HL-60/S4 treated with phorbol 12-myristate 13-acetate at 8.2 ng/mL for 4 days and 3 days (cell line): ENCODE results near the gene MLST8.
"Not testable (repeated sequence)": the region's sequence is repeated elsewhere in the genome, so short reads cannot be mapped to it uniquely, and the experiment has no call there.

Source experiments
- in situ Hi-C: fragments of 300-500 bp; cut with MboI; formaldehyde crosslinking; loops from 2 replicates; pipeline ENCODE4 v1.15.0; 2022; ENCODE audit warnings: low sequenced_read_pairs

MLST8 gene

DNA sequence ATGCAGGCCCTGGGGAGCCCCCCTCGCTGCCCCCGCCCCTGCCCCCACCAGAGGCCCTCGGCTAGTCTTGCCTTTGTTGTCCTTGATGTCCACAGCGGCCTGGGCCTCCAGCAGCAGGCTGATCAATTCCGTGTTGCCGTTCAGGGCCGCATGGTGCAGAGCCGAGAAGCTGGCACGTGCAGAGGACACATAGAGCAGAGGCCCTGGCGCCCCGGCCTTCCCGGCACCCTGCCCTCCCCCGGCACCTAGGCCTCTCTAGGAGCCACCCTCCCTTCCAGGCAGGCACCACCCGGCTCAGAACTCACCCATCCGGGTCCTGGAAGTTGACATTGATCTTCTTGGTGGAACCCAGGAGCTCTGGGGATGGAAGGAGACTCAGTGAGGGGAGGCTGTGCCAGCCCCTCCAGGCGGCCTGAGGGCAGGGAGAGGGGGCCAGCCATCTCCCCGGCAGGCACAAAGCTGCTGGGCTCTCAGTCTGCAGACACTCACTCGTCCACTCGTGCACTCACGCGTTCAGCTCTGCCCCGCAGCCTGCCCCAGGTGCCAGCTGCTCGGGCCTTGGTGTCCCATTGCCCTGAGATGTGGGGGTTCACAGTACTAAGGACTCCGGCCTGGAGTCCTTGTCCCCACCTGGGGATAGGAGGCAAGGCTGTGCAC, 15.1 kb upstream of the MLST8 start:
- in situ Hi-C loops: no loop called here

DNA sequence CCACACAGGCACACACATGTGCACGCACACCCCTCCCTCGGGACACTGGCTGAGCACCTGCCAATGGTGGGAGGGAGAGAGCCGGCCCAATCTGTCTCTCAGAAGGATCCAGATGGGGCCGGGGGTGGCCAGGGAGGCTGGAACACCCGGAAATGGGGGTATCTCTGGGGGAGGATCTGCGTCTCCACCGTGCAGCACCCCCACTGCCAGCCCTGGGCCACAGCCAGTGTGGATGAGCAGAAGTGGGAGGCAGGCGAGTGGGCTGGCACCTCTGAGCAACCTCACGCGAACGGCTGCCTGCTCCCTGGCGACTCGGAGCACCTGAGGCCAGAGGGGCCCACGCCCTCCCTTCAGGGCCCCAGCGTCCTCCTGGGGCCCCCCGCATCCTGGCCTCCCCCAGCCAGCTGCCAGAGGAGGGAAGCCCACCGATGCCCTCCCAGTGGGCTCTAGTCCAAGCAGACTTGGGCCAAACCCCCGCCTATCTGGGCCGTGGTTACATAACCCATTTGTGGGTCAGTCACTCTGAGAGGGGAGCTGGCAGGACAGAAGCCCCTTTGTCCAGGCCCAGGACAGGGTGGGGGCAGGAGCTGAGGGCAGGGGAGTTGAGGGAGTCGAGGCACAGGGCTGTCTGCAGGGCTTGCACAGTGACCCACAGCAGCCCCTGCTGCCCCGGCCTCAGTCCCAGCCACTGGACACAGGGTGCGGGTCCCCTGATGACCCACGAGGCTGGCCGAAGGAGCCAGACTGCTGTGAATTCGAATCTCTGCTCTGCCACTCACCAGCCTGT, 14.4 kb upstream of the MLST8 start:
- in situ Hi-C loops: no loop called here

DNA sequence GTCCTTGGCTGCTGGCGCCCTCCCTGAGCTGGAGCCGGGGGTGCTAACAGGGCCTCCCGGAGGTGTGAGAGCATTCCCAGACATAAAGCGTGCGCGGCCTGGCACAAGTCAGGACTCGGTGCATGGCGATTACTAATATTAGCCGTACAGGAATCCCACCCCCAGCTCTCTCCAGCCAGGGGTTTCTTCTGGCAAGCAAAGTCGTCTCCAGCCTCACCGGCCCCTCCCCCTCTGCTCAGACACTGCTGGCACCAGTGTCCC, 13.9 kb upstream of the MLST8 start:
- in situ Hi-C loops: no loop called here

DNA sequence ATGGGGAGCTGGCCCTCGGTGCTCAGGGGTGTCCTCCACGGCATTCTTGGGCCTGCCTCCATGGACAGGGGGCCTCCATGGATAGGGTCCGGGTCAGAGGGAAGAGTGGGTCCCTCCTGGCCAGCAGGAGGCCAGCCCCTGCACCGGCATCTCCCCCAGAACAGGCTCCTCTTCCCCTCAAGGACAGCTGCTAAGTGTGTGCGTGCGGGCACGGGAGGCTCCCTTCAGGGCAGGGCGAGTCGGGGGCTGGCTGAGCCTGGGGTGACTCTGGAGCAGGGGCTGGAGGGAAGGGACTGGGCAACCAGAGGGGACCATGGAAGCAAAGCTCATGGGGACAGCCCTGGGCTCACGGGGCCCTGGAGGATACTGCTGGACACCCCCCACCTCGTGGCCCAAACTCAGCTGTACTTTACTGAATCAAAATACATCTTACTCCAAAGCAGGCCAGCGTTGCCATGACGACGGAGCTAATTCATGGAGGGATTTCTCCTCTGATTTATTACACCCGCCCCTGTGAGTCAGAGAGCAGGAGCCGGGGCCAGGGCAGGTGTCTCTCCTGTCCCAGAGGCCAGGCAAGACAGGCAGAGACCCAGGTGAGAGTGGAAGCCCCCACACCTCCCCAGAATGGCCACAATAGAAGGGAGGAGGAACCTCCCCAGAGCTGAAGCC, 11.0 kb upstream of the MLST8 start:
- in situ Hi-C loops: no loop called here

GRCh38 chr16:2194852-2195321, 10.4 kb upstream of the MLST8 start:
- in situ Hi-C loops: no loop called here

- in situ Hi-C loops: no loop called here
These were observed 9.7 kb upstream of the MLST8 start for GRCh38 chr16:2195322-2196161.

DNA sequence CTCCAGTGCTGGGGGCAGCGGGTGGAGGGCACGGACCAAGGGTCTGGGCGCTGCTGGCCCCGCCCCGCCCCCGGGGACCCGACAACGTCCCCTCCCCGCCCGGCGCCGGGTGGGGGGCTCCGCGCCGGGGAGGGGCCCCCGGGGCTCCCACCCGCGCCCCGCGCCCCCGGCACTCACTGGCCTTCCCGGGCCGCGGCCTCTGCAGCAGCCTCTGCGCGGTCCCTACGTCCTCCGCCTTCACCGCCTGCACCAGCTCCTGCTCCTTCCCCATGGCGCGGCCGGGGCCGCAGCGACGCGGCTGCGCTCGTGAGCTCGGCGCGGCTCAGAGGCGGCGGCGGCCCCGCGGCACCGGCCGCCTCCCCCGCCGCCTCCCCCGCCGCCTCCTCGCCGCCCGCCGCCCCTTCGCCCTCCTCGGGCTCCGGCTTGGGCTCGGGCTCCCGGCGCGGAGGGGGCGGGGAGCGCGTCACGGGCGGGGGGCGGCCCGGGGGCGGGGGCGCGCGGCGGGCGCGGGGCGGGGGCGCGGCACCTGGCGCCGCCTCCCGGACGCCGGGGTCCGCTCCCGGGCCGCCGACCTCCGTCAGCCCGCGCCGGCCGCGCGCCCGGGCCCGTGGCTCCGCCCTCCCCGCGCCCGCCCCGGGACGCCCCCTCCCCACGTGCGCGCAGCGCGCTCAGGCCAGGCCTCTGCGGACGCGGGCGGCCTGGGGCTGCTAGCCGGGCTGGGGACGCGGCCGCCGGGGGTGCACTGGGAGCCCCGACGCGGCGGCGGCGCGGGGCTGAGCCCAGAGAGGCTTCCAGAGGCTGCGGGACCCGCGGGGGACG, 8.9 kb upstream of the MLST8 start, which contains the start of gene CASKIN1:
CASKIN1 (minus strand) TSS at position 444 of the 819 bp plus-strand sequence; CDS start at position 271, 173 bp downstream.
- in situ Hi-C loops: no loop called here

DNA sequence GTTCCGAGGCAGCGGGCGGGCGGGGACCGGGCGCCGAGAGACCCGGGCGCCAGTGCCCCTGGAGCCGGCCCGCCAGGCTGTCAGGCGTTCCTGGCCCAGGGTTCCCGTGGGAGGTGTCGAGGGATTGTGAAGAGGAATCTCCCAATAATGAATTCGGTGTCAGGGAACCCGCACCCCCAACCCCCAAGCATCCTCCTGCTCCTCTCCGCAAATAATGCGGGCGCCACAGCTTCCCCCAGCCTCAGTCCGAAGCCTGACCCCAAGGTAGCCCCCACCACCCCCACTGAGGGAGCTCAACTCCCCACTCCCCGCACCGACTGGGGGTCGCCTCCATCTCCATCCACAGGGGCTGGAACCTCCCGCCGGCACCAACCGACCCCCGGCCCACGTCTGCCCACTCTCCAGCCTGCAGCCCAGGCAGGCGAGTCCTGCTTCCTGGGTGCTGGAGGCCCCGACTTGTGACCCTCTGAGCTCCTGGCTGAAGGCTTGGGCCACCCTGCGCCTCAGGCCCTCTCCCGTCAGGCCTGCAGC, 8.2 kb upstream of the MLST8 start:
- in situ Hi-C loops: no loop called here

DNA sequence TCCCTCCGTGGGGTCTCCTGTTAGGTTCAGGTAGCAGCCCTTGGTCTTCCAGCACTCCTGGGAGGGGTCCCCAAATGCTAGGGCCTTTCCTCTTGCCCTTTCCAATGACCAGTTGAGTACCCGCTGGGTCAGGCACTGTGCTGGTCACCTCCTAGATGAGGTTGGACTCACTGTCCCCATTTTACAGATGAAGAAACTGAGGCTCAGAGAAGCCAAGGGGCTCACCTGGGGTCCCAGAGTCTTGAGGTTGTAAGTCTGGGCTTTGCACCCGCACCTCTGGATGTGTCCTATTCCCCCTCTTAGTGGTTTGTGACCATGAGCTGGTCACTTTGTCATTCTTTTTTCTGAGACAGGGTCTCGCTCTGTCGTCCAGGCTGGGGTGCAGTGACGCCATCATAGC, 7.5 kb upstream of the MLST8 start:
- in situ Hi-C loops: no loop called here

GRCh38 chr16:2198283-2198682, 7.0 kb upstream of the MLST8 start:
- in situ Hi-C loops: no loop called here

DNA sequence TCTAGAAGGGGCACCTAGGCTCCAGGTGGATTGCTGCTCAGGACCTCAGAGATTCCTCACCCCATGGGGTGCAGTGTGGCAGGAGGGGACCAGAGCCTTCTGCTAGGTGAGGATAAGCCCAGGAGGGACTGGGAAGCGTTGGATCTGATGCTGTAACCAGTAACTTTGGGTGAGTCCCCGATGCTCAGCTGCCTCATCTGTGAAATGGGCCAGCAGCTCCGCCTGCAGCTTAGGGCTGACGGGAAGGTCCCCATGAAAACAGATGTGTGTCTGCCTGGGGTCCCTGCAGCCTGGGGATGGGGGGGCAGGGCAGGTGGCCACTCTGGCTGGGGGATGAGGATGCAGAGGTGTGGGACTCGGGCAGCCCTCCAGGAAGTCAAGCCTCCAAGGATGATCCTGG, 6.2 kb upstream of the MLST8 start:
- in situ Hi-C loops: no loop called here

DNA sequence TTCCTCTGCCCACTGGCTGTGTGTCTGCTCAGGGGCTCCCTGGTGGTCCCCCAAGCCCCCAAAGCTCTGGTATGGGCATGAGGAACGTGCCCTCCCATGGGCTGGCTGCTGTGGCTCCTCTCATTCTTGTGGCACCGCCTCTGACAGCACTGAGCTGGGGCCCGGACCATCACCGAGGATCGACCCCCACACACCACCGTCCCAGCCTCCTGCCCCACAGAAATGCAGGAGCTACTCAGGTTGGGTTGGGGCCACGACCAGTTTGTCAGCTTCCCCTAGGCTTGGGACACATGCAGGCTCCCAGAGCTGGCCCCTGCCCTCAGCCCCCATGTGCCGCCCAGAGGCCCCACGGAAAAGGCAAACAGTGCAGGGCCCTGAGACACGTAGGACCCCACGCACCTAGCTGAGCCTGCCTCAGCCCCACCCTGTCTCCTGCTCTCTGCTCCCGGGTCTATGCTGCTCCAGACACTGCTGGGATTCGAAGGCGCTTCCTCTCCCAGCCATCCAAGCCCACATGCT, 5.6 kb upstream of the MLST8 start:
- in situ Hi-C loops: no loop called here

DNA sequence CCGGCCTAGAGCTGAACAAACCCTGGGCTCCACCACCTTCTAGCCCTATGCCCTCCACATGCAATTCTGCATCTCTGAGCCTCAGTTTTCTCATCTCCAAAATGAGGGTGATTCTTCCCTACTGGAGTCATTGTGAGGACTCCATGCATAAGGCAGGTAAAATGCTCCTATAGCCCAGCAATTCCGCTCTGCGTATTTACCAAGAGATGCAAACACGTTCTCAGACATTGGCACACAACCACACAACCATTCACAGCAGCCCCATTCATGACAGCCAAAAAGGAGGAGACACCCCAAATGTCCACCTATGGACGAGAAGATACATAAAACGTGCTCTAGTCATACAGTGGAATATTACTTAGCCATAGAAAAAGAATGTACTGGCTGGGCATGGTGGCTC, 4.9 kb upstream of the MLST8 start:
- in situ Hi-C loops: no loop called here

GRCh38 chr16:2203119-2203688, 2.0 kb upstream of the MLST8 start:
- in situ Hi-C loops: not testable (repeated sequence)

DNA sequence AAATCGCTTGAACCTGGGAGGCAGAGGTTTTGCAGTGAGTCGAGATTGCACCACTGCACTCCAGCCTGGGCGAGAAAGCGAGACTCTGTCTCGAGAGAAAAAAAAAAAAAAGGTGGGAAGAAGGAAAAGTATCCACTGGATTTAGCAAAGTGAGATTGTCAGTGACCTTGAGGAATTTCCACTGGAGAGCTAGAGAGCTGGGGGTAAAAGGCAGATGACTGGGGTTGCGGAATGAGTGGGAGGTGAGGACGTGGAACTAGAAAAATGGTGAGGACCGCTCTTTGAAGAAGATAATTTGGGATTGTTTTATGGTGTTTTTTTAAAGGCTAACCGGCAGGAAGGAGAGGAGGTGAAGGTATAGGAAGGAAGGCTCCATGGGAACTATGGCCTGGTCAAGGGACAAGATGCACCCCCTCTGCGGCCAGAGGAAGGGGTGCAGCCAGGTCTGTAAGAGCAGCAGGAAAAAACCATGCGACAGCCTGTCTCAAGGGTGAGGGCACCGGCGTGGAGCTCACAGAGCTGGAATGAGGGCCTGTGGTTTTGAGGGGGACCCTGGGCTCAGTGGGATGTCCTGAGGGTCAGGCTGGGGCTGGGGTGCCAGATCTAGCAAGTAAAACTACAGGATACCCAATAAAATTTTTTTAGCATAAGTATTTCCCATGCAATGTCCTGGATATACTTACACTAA, 694 bp upstream of the MLST8 start:
- in situ Hi-C loops: no loop called here

DNA sequence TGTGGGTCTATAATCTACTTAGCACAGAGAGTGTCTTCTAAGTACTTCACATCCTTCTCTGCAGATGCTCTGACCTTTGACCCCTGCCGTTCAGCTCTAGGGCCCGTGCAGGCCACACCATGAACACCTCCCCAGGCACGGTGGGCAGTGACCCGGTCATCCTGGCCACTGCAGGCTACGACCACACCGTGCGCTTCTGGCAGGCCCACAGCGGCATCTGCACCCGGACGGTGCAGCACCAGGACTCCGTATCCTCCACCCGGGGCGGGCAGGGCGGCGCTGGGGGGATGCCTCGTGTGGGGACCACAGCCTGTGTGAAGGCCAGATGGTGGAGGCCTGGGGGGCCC, 686 bp downstream of the MLST8 start:
- in situ Hi-C loops: no loop called here

- in situ Hi-C loops: no loop called here
These were observed 1.1 kb downstream of the MLST8 start for GRCh38 chr16:2206420-2206779.

DNA sequence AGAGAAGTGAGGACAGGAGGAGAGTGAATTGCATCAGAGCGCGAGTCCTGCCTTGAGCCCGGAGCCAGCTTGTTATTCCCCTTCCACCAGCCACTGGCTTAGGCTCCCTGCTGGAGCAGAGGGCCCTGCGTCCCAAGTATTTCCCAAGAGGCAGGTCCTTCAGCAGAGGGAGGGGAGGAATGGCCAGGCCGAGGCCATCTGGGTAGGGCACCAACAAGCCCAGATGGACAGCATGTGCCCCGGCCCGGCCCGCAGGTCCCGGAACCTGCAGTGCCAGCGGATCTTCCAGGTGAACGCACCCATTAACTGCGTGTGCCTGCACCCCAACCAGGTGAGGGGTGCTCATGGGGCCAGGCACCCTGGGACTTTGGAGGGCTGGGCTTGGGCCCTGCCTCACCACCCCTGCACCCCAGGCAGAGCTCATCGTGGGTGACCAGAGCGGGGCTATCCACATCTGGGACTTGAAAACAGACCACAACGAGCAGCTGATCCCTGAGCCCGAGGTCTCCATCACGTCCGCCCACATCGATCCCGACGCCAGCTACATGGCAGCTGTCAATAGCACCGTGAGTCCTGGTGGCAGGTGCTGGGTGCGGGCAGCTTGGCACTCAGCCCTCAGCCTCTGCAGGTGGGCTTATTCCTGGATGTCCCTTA, 1.7 kb downstream of the MLST8 start:
- in situ Hi-C loops: no loop called here

DNA sequence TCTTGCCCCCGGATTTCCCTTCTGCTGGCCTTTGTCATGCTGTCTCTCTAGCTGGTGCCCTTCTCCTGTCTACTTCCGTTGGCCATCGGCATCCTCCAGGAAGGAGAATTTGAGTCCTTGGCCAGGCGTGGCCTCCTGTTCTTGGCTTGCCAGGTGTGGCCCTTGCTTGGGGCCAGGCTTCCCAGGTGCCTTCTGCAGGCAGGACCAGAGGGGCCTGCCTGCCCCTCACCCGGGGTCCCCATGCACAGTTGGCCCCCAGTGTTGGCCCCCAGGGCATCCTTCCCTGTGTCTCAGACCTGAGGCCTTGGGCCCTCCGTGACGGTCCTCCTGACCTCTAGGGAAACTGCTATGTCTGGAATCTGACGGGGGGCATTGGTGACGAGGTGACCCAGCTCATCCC, 2.6 kb downstream of the MLST8 start:
- in situ Hi-C loops: no loop called here
